Measurements from ENCODE around the gene RAB31. TPM values are rescaled to one million over a fixed set of nuclear protein-coding genes. Genes with fewer than 3 reads are reported as not detected.
A peak's percentile ranks its signal among the peaks of the same experiment; 100 is the strongest.

Gene RAB31
- total RNA-seq, 4 donors from 2014 or later = 3.2 to 7.1 (median 4.4) TPM

DNA sequence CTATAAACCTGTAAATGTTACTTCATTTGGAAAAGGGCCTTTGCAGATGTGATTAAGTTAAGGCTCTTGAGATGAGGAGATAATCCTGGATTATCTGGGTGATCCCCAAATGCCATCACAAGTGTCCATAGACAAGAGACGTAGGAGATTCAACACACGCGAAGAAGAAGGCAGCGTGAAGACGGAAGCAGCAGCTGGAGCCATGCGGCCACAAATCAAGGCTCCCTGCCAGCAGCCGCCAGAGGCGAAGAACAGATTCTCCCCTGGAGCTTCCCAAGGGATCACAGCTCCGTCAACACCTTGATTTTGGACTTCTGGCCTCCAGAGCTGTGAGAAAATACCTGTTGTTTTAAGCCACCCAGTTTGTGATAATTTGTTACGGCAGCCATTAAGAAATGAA, 194.7 kb downstream of the RAB31 start:
- in situ Hi-C loops (cut with MboI; ENCODE audit: low sequenced_read_pairs in 4 of 4) = loop anchor here in 2 of 4 donors (25.0 kb wide), 1 partner anchor 91 kb away; no protein-coding TSS in a partner anchor
- no peaks in the 10 kb centered on the region for H3K27me3 ChIP-seq
- ATAC-seq (peak in 1 of 2 donors; percentile 23), DNase-seq (no peak)
- intact Hi-C loops (cut with DNase I; ENCODE audit: low total_unique reads) = no loop called here
- H3K9me3 ChIP-seq = no peaks in the 10 kb centered on the region
- TF ChIP-seq, protein P1, sequence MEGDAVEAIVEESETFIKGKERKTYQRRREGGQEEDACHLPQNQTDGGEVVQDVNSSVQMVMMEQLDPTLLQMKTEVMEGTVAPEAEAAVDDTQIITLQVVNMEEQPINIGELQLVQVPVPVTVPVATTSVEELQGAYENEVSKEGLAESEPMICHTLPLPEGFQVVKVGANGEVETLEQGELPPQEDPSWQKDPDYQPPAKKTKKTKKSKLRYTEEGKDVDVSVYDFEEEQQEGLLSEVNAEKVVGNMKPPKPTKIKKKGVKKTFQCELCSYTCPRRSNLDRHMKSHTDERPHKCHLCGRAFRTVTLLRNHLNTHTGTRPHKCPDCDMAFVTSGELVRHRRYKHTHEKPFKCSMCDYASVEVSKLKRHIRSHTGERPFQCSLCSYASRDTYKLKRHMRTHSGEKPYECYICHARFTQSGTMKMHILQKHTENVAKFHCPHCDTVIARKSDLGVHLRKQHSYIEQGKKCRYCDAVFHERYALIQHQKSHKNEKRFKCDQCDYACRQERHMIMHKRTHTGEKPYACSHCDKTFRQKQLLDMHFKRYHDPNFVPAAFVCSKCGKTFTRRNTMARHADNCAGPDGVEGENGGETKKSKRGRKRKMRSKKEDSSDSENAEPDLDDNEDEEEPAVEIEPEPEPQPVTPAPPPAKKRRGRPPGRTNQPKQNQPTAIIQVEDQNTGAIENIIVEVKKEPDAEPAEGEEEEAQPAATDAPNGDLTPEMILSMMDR (IDR thresholded peaks at IDR 0.05 in 4 of 5, conservative IDR thresholded peaks at IDR 0.05 in 1 of 5) = no peak
- no peak for TF ChIP-seq POLR2A (IDR thresholded peaks at IDR 0.05)
- H3K4me1 ChIP-seq = no peaks in the 10 kb centered on the region
- H3K4me3 ChIP-seq = no peak overlapping the region
- H3K27ac ChIP-seq = peak overlapping the region in 3 of 4 donors; percentile 21 to 60 (median 23)
- no peaks in the 10 kb centered on the region for H3K36me3 ChIP-seq

DNA sequence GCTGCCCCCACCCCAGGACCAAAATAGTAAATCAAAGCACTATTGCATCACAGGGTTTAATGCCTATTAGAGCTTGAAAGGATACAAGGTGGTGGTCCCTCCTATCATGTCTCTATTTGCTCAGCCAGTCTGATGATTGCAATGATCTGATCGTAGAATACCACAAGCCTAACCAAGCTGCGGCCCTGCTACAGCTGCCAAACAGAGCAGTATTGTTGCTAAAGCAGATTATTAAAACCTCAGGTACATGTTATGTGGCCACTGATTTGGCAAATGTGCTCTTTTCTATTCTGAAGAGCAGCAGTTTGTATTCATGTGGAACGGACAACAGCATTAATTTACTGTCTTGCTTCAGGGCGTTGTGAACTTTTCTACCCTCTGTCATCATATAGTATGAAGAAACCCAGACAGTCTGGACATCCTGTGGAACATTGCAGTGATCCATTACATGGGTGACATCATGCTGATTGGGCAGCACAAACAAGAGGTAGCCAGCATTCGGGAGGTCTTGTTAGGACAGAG, 197.4 kb downstream of the RAB31 start:
- no peak overlapping the region for H3K4me3 ChIP-seq
- H3K36me3 ChIP-seq = no peaks in the 10 kb centered on the region
- TF ChIP-seq POLR2A (IDR thresholded peaks at IDR 0.05) = no peak
- TF ChIP-seq, protein P1 (IDR thresholded peaks at IDR 0.05 in 4 of 5, conservative IDR thresholded peaks at IDR 0.05 in 1 of 5) = no peak
- in situ Hi-C loops (cut with MboI; ENCODE audit: low sequenced_read_pairs in 4 of 4) (loop anchor here in 2 of 4 donors (25.0 kb wide), 1 partner anchor 93 kb away; no protein-coding TSS in a partner anchor), intact Hi-C loops (cut with DNase I; ENCODE audit: low total_unique reads) (no loop called here)
- H3K9me3 ChIP-seq = no peaks in the 10 kb centered on the region
- no peaks in the 10 kb centered on the region for H3K27me3 ChIP-seq
- no peak for DNase-seq
- no peaks in the 10 kb centered on the region for H3K4me1 ChIP-seq
- no peak overlapping the region for H3K27ac ChIP-seq
- ATAC-seq = peak; percentile 59 to 71

DNA sequence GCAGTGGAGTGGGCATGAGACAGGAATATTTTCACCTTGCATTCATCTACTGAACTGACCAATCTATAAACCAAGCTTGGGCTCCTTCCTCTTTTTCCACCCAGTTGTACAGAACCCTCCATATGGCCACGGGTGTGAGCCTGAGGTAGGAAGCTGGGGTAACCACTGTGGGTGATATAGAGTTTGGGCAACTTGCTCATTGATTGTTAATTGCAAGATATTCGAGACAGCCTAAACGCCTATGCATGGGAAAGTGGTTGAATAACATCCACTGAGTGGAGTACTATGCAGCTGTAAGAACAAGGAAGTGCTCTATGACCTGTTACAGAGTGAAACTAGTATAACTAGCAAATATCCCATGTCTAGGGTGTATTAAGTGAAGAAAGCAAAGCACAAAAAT, 198.4 kb downstream of the RAB31 start:
- ATAC-seq = no peak
- no peak overlapping the region for H3K4me3 ChIP-seq
- no peak for DNase-seq
- H3K4me1 ChIP-seq = no peaks in the 10 kb centered on the region
- TF ChIP-seq POLR2A (IDR thresholded peaks at IDR 0.05) = no peak
- TF ChIP-seq, protein P1 (IDR thresholded peaks at IDR 0.05 in 4 of 5, conservative IDR thresholded peaks at IDR 0.05 in 1 of 5) = no peak
- intact Hi-C loops (cut with DNase I; ENCODE audit: low total_unique reads) = no loop called here
- H3K36me3 ChIP-seq = no peaks in the 10 kb centered on the region
- no peaks in the 10 kb centered on the region for H3K27me3 ChIP-seq
- H3K27ac ChIP-seq = no peak overlapping the region
- in situ Hi-C loops (cut with MboI; ENCODE audit: low sequenced_read_pairs in 4 of 4) = loop anchor here in 2 of 4 donors (25.0 kb wide), 1 partner anchor 94 kb away; no protein-coding TSS in a partner anchor
- H3K9me3 ChIP-seq = no peaks in the 10 kb centered on the region

DNA sequence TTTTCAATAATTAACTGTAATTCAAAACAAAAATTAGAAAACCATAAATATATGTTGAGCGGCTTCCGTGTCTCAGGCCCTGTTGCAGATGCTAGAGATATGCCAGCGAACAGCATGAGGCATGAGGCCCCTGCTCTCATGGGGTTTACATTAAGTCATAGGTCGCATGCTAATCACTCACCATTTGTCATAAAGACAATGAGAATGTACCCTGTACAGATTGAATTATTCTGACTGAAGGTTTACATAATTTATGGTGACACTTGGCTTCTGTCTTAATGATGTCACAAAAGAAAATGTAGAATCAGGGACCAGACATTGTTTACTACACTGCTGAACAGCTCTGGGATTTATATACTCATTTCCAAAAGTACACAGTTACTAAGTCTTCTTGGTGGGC, 199.8 kb downstream of the RAB31 start:
- H3K27me3 ChIP-seq = no peaks in the 10 kb centered on the region
- DNase-seq = no peak
- H3K9me3 ChIP-seq = no peaks in the 10 kb centered on the region
- TF ChIP-seq POLR2A (IDR thresholded peaks at IDR 0.05) = no peak
- TF ChIP-seq, protein P1 (IDR thresholded peaks at IDR 0.05 in 4 of 5, conservative IDR thresholded peaks at IDR 0.05 in 1 of 5) = no peak
- intact Hi-C loops (cut with DNase I; ENCODE audit: low total_unique reads) = no loop called here
- in situ Hi-C loops (cut with MboI; ENCODE audit: low sequenced_read_pairs in 4 of 4) = loop anchor here in 2 of 4 donors (25.0 kb wide), 1 partner anchor 96 kb away; no protein-coding TSS in a partner anchor
- no peak for ATAC-seq
- no peak overlapping the region for H3K4me3 ChIP-seq
- no peak overlapping the region for H3K27ac ChIP-seq
- no peaks in the 10 kb centered on the region for H3K36me3 ChIP-seq
- peaks cover 2% of the 10 kb centered on the region in 2 donors for H3K4me1 ChIP-seq

Measured in gastrocnemius medialis (tissue), 4 donors.